Erythroblast (primary cell): ENCODE data around the gene DRC1.

Experiments used
- DNase-seq, 2 experiments: peaks; one replicate each; lab custom pipeline; 2025; lab: John Stamatoyannopoulos, UW
- GATA1 ChIP-seq: IDR thresholded peaks from 2 replicates; pipeline ENCODE4 v1.6.1; 2011; ENCODE audit warnings: low read depth, mild to moderate bottlenecking, control low read depth, low read length, moderate library complexity
- POLR2A ChIP-seq: IDR thresholded peaks from 2 replicates; pipeline ENCODE4 v1.6.1; 2011; ENCODE audit warnings: mild to moderate bottlenecking, low read length

The DRC1 gene

DNA sequence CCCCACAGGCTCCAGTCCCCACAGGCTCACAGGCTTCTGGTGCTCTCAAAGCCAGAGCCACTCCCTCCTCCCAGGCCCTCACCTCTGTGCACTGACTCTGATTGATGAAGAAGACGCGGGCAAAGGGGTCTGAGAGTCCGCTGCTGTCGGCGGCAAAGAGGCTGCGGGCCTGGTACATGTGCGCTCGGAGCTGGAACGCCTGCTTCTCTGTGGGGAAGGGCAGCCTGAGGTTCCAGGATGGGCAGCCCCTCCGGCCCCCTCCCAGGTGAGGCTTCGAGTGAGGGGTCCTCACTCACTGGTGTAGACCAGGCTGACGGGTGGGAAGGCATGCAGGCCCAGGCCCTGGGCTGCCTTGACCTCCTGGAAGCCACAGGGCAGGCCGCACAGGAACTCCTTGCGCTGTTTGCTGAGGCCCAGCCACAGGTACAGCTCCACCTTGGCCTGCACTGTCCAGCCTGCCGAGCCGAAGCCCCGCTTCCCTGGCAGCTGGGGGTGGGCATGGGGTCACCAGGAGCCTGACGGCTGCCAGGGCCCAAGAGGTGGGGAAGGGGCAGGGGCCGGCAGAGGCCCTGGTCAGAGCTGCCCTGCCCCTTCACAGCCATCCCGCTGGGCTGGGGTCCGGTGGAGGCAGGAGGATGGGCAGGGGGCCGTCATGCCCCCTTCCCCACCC lies 74.2 kb downstream of the DRC1 start:
- no peak for TF ChIP-seq GATA1
- TF ChIP-seq POLR2A: no peak

GRCh38 chr2:26477126-26477910 lies 75.6 kb downstream of the DRC1 start:
- TF ChIP-seq POLR2A (no peak), GATA1 (no peak)
- DNase-seq: no peak

More for the DNA sequence above, 74.2 kb downstream of the DRC1 start:
- no peak for DNase-seq

DNA sequence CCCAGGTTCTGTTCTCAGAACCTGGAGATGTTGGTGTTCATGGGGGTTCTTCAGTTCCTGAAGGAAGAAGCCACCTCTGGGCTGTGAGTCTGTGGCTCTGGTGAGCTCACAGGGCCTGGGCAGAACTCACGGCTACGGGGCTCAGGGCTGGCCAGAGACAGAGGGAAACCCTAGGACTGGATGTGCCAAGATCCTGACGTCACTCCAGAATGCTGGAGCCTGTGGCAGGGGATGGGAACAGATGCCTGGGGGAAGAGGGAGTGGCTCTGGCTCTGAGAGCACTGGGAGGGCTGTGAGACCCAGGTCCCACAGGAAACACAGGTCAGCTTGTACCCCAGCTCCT lies 76.2 kb downstream of the DRC1 start, which contains the start of gene OTOF:
OTOF (minus strand) TSS at position 214 of the 343 bp plus-strand sequence.
- no peak for DNase-seq
- TF ChIP-seq POLR2A: no peak
- TF ChIP-seq GATA1: no peak

DNA sequence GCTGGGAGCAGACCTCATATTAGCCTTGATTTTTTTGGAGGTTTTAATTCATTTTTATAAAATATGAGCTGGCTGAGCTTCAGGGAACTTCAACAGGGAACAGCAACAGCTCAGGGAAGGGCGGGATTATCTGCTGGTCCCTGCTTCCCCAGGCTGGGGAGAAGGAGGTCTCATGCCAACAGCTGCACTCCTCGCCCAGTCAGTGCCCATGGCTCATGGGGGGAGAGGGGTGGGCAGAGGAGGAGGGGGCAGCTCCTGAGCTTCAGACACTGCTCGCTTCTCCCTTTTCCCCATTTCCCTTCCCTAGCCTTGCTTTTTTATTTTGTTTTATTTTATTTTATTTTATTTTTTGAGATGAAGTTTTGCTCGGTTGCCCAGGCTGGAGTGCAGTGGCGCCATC lies 76.6 kb downstream of the DRC1 start:
- no peak for TF ChIP-seq POLR2A
- no peak for TF ChIP-seq GATA1
- no peak for DNase-seq

GRCh38 chr2:26479131-26479788 lies 77.5 kb downstream of the DRC1 start:
- TF ChIP-seq POLR2A: no peak
- no peak for TF ChIP-seq GATA1
- DNase-seq: no peak

DNA sequence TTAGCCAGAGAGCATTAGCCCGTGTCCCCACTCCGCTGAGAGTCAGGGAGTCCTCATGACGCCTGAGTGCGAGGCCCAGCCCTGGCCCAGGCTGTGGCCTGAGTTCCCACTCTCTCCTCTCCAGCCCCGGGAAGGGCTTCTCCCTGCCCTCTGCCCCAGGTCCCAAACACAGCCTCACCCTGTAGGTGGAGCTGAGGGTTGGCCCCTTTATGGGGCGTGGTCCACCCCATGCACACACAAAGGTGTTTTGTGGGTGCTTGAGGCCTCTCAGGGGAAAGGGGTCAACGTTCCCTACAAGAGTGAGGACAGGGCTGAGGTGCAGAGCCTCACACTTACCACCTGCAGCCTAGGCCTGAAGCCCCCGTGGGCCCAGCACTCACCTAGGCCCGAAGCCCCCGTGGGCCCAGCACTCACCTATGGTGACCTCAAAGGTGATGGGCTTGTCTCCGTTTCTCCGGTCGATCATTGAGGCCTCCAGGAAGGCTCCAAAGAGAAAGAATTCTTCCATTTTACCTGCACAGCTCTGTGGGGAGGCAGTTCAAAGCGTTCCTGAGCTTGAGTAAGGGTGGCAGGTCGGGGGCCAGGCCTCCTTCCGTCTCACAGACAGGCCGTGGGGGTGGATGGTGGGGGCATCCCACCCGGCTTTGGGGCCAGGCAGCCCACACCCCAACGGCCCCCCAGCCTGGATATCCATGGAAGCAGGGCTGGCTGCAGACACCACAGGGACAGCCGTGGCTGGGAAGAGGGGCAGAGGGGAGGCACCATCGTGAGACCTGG lies 78.3 kb downstream of the DRC1 start:
- TF ChIP-seq GATA1 (no peak), POLR2A (no peak)
- no peak for DNase-seq

GRCh38 chr2:26480566-26481423 lies 79.1 kb downstream of the DRC1 start:
- no peak for DNase-seq
- no peak for TF ChIP-seq GATA1
- no peak for TF ChIP-seq POLR2A

DNA sequence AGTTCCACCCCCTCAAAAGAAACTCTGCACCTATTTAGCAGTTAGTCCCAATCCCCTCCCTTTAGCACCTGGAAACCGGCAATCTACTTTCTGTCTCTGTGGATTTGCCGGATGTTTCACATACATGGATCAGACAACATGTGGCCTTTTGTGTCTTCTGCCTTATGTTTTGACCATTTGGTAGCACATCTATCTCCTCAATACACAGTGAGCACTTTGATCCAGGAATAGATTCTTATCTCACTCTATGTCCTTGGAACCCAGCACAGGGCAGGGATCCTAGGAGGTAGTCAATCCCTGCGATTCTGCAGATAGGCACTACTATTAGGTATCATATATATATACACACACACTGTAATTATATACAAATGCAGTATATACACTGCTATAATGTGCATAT lies 80.0 kb downstream of the DRC1 start:
- DNase-seq: no peak
- no peak for TF ChIP-seq POLR2A
- no peak for TF ChIP-seq GATA1

DNA sequence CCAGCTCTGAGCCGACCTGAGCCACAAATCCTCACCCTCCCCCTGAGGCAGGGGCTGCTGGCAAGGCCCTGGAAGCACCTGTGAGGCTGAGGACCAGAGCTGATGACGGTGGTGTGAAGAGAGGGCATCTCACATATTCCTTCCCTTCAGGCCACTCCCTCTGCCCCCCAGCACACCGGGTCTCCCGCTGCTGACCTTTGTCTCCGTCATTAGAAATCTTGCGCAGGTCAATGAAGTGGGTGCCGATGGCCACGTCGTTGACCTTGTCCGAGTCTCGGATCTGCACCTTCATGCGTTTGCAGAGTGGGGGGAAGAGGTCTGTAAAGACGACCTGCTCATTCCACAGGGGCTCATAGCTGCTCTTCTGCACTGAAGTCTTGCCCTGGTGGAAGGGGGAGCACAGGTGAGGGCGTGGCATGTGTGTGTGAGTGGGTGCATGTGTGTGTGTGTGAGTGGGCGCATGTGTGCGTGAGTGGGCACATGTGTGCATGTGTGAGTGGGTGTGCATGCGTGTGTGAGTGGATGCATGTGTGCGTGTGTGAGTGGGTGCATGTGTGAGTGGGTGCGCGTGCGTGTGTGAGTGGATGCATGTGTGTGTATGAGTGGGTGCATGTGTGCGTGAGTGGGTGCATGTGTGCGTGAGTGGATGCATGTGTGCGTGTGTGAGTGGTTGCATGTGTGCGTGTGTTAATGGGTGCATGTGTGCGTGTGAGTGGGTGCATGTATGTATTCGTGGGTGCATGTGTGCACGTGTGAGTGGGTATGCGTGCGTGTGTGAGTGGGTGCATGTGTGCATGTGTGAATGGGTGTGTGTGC lies 80.7 kb downstream of the DRC1 start:
- peak in 1 of 2 experiments; percentile 14 for DNase-seq
- TF ChIP-seq POLR2A (no peak), GATA1 (no peak)

DNA sequence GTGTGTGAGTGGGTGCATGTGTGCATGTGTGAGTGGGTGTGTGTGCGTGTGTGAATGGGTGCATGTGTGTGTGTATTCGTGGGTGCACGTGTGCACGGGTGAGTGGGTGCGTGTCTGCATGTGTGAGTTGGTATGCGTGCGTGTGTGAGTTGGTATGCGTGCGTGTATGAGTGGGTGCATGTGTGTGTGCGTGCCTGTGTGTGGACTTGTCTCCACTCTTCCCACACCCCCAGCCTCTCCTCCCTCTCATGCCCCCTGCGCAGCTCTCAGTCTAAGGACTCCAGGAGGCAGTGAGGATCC lies 81.3 kb downstream of the DRC1 start:
- DNase-seq: no peak

DNA sequence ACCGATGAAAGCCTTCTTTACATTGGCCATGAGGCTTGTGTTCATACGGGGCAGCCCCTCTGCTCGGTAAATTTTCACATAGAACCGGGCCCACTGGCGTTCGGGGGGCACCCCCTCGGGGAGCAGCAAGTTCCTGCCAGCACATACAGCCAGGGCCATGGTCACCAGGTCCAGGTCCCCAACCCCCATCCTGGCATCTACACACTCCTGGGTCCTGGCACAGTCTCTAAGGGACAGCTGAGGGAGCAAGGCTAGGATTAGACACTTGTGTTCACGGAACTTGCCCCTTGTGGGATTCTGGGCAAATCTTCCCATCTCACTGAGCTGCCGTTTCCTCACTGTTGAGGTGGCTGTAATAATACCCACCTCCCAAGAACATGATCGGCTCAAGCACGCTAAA lies 81.8 kb downstream of the DRC1 start:
- DNase-seq: no peak
- TF ChIP-seq GATA1: no peak
- TF ChIP-seq POLR2A: no peak

More for the DNA sequence above, 81.3 kb downstream of the DRC1 start:
- no peak for TF ChIP-seq POLR2A
- TF ChIP-seq GATA1: no peak

- TF ChIP-seq GATA1 (no peak), POLR2A (no peak)
- no peak for DNase-seq
These were observed 82.3 kb downstream of the DRC1 start for GRCh38 chr2:26483957-26484565.
